IPS-11a (cell line): Measurements from ENCODE around the gene RAB3B.
"Not testable (repeated sequence)": the region's sequence is repeated elsewhere in the genome, so short reads cannot be mapped to it uniquely, and the experiment has no call there.

Experiments used
- H3K4me3 ChIP-seq: one replicate; pipeline ENCODE4 v1.5.1; 2013; ENCODE audit warnings: low read depth, low read length, control low read depth

Gene RAB3B

GRCh38 chr1:51875836-51876235 is 114.7 kb downstream of the RAB3B start:
- H3K4me3 ChIP-seq = no peak overlapping the region

GRCh38 chr1:51875291-51875772 is 115.2 kb downstream of the RAB3B start:
- H3K4me3 ChIP-seq = no peak overlapping the region

- H3K4me3 ChIP-seq = not testable (repeated sequence)
These were observed 117.2 kb downstream of the RAB3B start for GRCh38 chr1:51873270-51873669.

- H3K4me3 ChIP-seq = no peak overlapping the region
These were observed 119.0 kb downstream of the RAB3B start for GRCh38 chr1:51871351-51871975.

GRCh38 chr1:51870603-51871350 is 119.7 kb downstream of the RAB3B start:
- no peak overlapping the region for H3K4me3 ChIP-seq

GRCh38 chr1:51867479-51868232 is 122.8 kb downstream of the RAB3B start:
- no peak overlapping the region for H3K4me3 ChIP-seq

GRCh38 chr1:51863384-51863783 is 127.1 kb downstream of the RAB3B start:
- no peak overlapping the region for H3K4me3 ChIP-seq

- H3K4me3 ChIP-seq = no peak overlapping the region
These were observed 128.8 kb downstream of the RAB3B start for GRCh38 chr1:51861669-51862068.

GRCh38 chr1:51859735-51860134 is 130.8 kb downstream of the RAB3B start:
- H3K4me3 ChIP-seq = no peak overlapping the region

GRCh38 chr1:51859333-51859732 is 131.2 kb downstream of the RAB3B start:
- no peak overlapping the region for H3K4me3 ChIP-seq

GRCh38 chr1:51858892-51859291 is 131.6 kb downstream of the RAB3B start:
- H3K4me3 ChIP-seq = no peak overlapping the region
